Prostate gland (tissue), 2 donors: Measurements from ENCODE around the gene KCNJ11.

Experiments
- POLR2A ChIP-seq: fragments of 450-650 bp; IDR thresholded peaks from one replicate; pipeline ENCODE4 v1.6.1; 2016; ENCODE audit warnings: antibody characterized with exemption, mild to moderate bottlenecking
- TF ChIP-seq, protein P1 (sequence below), 4 experiments: fragments of 200-600 bp in 2 of 4; fragments of 450-650 bp in 2 of 4; sonication (generic) in 2 of 4; IDR thresholded peaks; 1 replicate in 3 of 4; 2 replicates in 1 of 4; pipeline ENCODE4 v1.5.1; 2016 to 2019; ENCODE audit warnings: antibody characterized with exemption in 4 of 4, mild to moderate bottlenecking in 2 of 4, moderate library complexity in 2 of 4

DNA sequence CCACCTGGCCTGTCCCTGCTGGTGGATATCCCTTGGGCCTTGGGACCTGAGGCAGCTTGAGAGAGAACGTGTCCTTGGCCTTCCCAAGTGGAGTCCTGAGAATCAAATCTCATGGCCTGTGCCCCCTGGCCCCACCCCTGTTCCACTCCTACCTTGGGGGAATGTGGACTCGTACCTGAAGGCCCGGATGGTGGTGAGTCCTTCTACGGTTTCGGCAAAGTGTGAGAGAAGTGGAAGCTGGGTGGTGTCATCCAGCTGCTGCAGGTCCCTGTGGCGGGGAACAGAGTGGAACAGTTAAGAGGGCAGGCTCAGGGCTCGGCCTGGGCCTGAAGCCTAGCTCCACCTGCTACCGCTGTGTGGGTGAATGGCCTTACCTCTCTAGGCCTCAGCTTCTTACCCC is 14.0 kb upstream of the KCNJ11 start:
- TF ChIP-seq, protein P1, sequence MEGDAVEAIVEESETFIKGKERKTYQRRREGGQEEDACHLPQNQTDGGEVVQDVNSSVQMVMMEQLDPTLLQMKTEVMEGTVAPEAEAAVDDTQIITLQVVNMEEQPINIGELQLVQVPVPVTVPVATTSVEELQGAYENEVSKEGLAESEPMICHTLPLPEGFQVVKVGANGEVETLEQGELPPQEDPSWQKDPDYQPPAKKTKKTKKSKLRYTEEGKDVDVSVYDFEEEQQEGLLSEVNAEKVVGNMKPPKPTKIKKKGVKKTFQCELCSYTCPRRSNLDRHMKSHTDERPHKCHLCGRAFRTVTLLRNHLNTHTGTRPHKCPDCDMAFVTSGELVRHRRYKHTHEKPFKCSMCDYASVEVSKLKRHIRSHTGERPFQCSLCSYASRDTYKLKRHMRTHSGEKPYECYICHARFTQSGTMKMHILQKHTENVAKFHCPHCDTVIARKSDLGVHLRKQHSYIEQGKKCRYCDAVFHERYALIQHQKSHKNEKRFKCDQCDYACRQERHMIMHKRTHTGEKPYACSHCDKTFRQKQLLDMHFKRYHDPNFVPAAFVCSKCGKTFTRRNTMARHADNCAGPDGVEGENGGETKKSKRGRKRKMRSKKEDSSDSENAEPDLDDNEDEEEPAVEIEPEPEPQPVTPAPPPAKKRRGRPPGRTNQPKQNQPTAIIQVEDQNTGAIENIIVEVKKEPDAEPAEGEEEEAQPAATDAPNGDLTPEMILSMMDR (IDR thresholded peaks at IDR 0.05), result no peak
- TF ChIP-seq POLR2A, result no peak
